Muscle of leg (tissue), 11 donors: Measurements from ENCODE around the gene TSPAN13. TPM values are rescaled to one million over a fixed set of nuclear protein-coding genes. Genes with fewer than 3 reads are reported as not detected.
A peak's percentile ranks its signal among the peaks of the same experiment; 100 is the strongest.

Experiments used
- DNase-seq: peaks from one replicate; pipeline ENCODE4 v3.0.0; 2013
- H3K27ac ChIP-seq: one replicate; pipeline ENCODE4 v1.5.1; 2013; ENCODE audit warnings: mild to moderate bottlenecking, low read length, control low read depth
- H3K27me3 ChIP-seq: one replicate; pipeline ENCODE4 v1.6.1; 2013; ENCODE audit warnings: low read length; ENCODE audit not compliant: control insufficient read depth, insufficient read depth
- H3K36me3 ChIP-seq: one replicate; pipeline ENCODE4 v1.6.1; 2013; ENCODE audit warnings: low read length; ENCODE audit not compliant: control insufficient read depth, insufficient read depth
- H3K4me1 ChIP-seq: one replicate; pipeline ENCODE4 v1.6.1; 2013; ENCODE audit warnings: low read length; ENCODE audit not compliant: control insufficient read depth, insufficient read depth
- H3K4me3 ChIP-seq: one replicate; pipeline ENCODE4 v1.5.1; 2013; ENCODE audit warnings: low read length, control low read depth
- H3K9me3 ChIP-seq: replicated peaks from 2 replicates; pipeline ENCODE4 v1.6.1; 2013; ENCODE audit warnings: low read depth, low read length; ENCODE audit not compliant: control insufficient read depth
- WGBS: methylation state at CpG from one replicate; pipeline ENCODE4 v1.1.5; 2013; ENCODE audit warnings: missing lambda C conversion rate; ENCODE audit not compliant: insufficient coverage; 5-methylcytosine and 5-hydroxymethylcytosine counted together
- polyA plus RNA-seq, 8 donors: library from polyadenylated mRNA; unstranded; fragments of 120-200 nt; gene quantifications; one replicate each; pipeline versions ENCODE4 v1.2.1 to v1.2.3, GENCODE V29; 2013; ENCODE audit warnings: inconsistent platforms in 1 of 8, low replicate concordance in 1 of 8; ENCODE audit not compliant: insufficient read length in 8 of 8, insufficient read depth in 1 of 8
- total RNA-seq: library from RNA; stranded (reverse); fragments of 120-200 nt; gene quantifications from one replicate; pipeline ENCODE4 v1.2.4, GENCODE V29; 2013

The TSPAN13 gene
- total and polyA plus RNA-seq, 9 donors = 31.6 to 85.3 (median 73.8) TPM

- 63% methylated on average over 8 of the region's 13 CpGs for WGBS
Measured at GRCh38 chr7:16804674-16805439, 51.3 kb downstream of the TSPAN13 start, which contains the start of gene AGR2. TSS of gene AGR2 (minus strand) at chr7:16804999. CDS start at chr7:16801796, 3,203 bp downstream.

GRCh38 chr7:16805441-16805840 lies 51.9 kb downstream of the TSPAN13 start:
- no peaks in the 10 kb centered on the region for H3K4me1 ChIP-seq
- no peak overlapping the region for H3K27ac ChIP-seq
- no peak for DNase-seq
- no peaks in the 10 kb centered on the region for H3K36me3 ChIP-seq
- no peak overlapping the region for H3K4me3 ChIP-seq
- H3K27me3 ChIP-seq = no peaks in the 10 kb centered on the region
- no peaks in the 10 kb centered on the region for H3K9me3 ChIP-seq
- no CpG with 5 or more reads among the region's 3 CpGs for WGBS

More at GRCh38 chr7:16804674-16805439, 51.3 kb downstream of the TSPAN13 start, which contains the start of gene AGR2:
- no peak within 1 kb of the TSS for H3K27ac ChIP-seq
- no peaks in the 10 kb centered on the region for H3K36me3 ChIP-seq
- H3K27me3 ChIP-seq = no peaks in the 10 kb centered on the region
- no peaks in the 10 kb centered on the region for H3K9me3 ChIP-seq
- H3K4me1 ChIP-seq = no peaks in the 10 kb centered on the region
- DNase-seq = no peak
- no peak within 1 kb of the TSS for H3K4me3 ChIP-seq

GRCh38 chr7:16810112-16810511 lies 56.6 kb downstream of the TSPAN13 start:
- DNase-seq = no peak
- Histone ChIP-seq H3K36me3 (no peaks in the 10 kb centered on the region), H3K9me3 (no peaks in the 10 kb centered on the region), H3K27me3 (no peaks in the 10 kb centered on the region), H3K4me3 (no peak overlapping the region), H3K27ac (no peak overlapping the region), H3K4me1 (no peaks in the 10 kb centered on the region)
- WGBS = 33% methylated on average over 1 of the region's 2 CpGs

- Histone ChIP-seq H3K4me1 (no peaks in the 10 kb centered on the region), H3K27me3 (no peaks in the 10 kb centered on the region)
- DNase-seq = no peak
Measured at GRCh38 chr7:16810573-16810972, 57.0 kb downstream of the TSPAN13 start.

DNA sequence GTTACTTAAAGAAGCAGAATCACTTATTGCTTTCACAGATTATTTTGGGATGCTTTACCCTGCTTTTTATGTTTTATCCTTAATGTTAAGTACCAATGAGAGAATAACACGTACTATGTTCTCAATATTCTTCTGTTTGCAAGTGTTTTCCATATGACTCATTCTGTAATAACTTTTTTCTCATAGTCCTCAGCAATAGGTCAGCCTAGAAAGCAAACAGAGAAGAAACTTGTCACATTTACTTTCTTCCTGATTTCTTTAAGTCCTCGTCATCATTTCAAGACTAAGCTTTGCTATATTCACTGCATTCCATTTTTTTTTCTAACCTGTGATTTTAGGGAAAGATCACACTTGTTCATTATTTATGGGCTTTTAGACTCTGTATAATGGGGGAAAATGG lies 58.0 kb downstream of the TSPAN13 start:
- Histone ChIP-seq H3K9me3 (no peaks in the 10 kb centered on the region), H3K36me3 (no peaks in the 10 kb centered on the region), H3K27ac (no peak overlapping the region), H3K4me1 (no peaks in the 10 kb centered on the region), H3K27me3 (no peaks in the 10 kb centered on the region), H3K4me3 (no peak overlapping the region)
- no CpG with 5 or more reads among the region's 2 CpGs for WGBS
- DNase-seq = peak; percentile 34

More at GRCh38 chr7:16810573-16810972, 57.0 kb downstream of the TSPAN13 start:
- no CpG with 5 or more reads among the region's 5 CpGs for WGBS
- Histone ChIP-seq H3K4me3 (no peak overlapping the region), H3K9me3 (no peaks in the 10 kb centered on the region), H3K36me3 (no peaks in the 10 kb centered on the region), H3K27ac (no peak overlapping the region)

DNA sequence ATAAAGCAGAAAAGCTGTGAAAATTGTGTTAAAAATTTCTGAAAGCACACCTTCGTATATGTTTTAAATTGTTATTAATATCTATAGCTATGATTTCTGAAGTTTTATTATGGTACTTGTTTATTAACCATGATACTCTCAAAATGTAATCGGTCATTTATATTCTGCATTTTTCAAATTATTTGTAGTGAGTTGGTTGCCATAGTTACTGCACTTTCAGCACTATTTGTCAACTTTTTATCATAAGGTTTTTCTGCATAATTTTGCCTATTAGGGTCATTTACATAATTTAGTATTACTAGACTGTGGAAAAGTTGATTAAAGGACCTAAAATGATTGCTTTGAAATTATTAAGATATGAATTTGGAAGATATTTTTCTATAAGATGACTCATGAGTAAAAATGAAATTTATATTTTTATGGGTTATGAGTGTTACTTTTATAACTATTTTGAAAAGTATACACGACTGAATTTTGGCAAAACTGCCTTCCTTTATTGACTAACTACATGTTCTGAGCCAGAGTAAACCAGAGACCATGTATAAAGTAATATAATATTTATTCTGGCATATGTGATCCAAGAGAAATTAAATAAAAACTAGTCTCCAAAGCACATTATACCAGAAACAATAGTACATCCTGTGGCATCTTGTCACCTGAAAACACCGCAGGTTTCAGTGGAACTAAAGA lies 59.1 kb downstream of the TSPAN13 start:
- Histone ChIP-seq H3K4me1 (no peaks in the 10 kb centered on the region), H3K4me3 (no peak overlapping the region), H3K27ac (no peak overlapping the region), H3K9me3 (no peaks in the 10 kb centered on the region), H3K27me3 (no peaks in the 10 kb centered on the region), H3K36me3 (no peaks in the 10 kb centered on the region)
- WGBS = no CpG with 5 or more reads among the region's 4 CpGs
- no peak for DNase-seq

GRCh38 chr7:16813232-16813616 lies 59.7 kb downstream of the TSPAN13 start:
- 60% methylated on average over 1 of the region's 3 CpGs for WGBS
- no peaks in the 10 kb centered on the region for H3K9me3 ChIP-seq
- no peaks in the 10 kb centered on the region for H3K27me3 ChIP-seq
- H3K27ac ChIP-seq = no peak overlapping the region
- H3K4me3 ChIP-seq = no peak overlapping the region
- peak; percentile 49 for DNase-seq
- H3K36me3 ChIP-seq = no peaks in the 10 kb centered on the region
- no peaks in the 10 kb centered on the region for H3K4me1 ChIP-seq

- Histone ChIP-seq H3K4me3 (no peak overlapping the region), H3K27me3 (no peaks in the 10 kb centered on the region), H3K9me3 (no peaks in the 10 kb centered on the region), H3K36me3 (no peaks in the 10 kb centered on the region), H3K27ac (no peak overlapping the region), H3K4me1 (no peaks in the 10 kb centered on the region)
- 90% methylated on average over 2 of the region's 2 CpGs for WGBS
- no peak for DNase-seq
Measured at GRCh38 chr7:16815001-16815400, 61.4 kb downstream of the TSPAN13 start.

DNA sequence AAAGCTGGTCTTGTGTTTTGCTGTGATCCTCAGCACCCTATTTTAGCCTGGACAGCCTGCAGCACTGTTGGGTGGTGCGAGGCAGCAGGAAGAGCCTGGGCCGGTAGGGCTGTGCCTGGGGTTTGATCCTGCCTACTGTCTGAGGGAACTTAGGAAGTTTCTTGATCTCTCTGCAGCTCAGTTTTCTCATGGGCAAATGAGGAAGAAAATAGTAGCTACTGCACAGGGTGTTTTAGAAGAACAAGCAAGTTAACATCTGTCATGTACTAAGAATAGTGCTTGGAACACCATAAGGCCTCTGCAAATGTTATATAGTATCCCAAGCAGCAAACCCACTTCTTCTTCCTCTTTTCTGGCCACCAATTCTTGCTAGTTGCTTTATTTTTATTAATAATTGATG lies 63.3 kb downstream of the TSPAN13 start:
- H3K27me3 ChIP-seq = no peaks in the 10 kb centered on the region
- no peaks in the 10 kb centered on the region for H3K4me1 ChIP-seq
- no peak overlapping the region for H3K27ac ChIP-seq
- 49% methylated on average over 2 of the region's 2 CpGs for WGBS
- no peaks in the 10 kb centered on the region for H3K9me3 ChIP-seq
- no peaks in the 10 kb centered on the region for H3K36me3 ChIP-seq
- no peak overlapping the region for H3K4me3 ChIP-seq
- DNase-seq = peak; percentile 68

- Histone ChIP-seq H3K4me3 (no peak overlapping the region), H3K9me3 (no peaks in the 10 kb centered on the region), H3K4me1 (no peaks in the 10 kb centered on the region), H3K27ac (no peak overlapping the region), H3K36me3 (no peaks in the 10 kb centered on the region), H3K27me3 (no peaks in the 10 kb centered on the region)
- no CpG with 5 or more reads among the region's 1 CpG for WGBS
- no peak for DNase-seq
Measured at GRCh38 chr7:16817536-16817935, 64.0 kb downstream of the TSPAN13 start.
